HTR-8/SVneo (cell line): ENCODE measurements around the gene IGSF6.
"Not testable (repeated sequence)": the region's sequence is repeated elsewhere in the genome, so short reads cannot be mapped to it uniquely, and the experiment has no call there.

Source experiments
- DNase-seq: peaks from one replicate; pipeline ENCODE4 v3.0.0; 2011; ENCODE audit warnings: low spot score, mixed read lengths; ENCODE audit not compliant: insufficient read length
- FAIRE-seq: peaks from 2 replicates; lab custom pipeline; 2011; peaks lifted over from hg19 to GRCh38; lab: Jason Lieb, UNC

The IGSF6 gene, protein sequence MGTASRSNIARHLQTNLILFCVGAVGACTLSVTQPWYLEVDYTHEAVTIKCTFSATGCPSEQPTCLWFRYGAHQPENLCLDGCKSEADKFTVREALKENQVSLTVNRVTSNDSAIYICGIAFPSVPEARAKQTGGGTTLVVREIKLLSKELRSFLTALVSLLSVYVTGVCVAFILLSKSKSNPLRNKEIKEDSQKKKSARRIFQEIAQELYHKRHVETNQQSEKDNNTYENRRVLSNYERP

DNA sequence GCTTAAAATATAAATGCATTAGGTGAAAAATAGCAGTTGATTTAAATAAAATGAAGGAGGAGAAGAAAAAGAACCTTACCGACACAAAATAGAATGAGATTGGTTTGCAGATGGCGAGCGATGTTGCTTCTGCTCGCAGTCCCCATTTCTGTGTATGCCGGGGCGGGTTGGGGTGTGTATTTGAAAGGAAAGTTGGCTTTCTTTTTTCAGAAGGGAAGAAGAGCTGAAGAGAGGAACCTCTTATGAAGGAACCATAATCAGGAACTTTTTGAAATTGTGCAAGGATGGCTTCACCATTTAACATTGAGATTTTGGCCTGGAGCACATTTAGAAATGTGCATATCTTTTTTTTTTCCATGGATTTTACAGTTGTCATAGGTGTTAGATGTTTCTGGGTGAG, at the start of gene IGSF6:
TSS of gene IGSF6 (minus strand) at position 156 of the 400 bp plus-strand sequence. CDS start at position 146, 10 bp downstream.
- DNase-seq (no peak), FAIRE-seq (no peak)

DNA sequence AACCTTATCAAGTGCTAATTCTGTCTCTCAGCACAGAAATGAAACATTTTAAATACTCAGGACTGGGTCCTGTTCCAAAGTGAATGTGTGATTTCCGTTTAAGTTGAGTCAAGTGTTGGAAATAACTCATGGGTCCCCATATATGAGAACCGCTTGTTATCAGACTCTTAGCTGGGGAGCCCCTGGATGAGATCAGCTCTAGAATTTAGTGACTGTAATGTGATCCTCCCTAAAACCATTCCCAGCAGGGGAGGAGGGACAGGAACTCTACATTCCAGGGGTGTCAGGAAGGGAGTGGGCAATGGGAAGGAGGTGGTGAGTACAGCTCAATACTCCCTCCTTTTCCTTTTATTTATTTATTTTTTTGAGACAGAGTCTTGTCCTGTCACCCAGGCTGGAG, 48.9 kb upstream of the IGSF6 start:
- DNase-seq: no peak
- no peak for FAIRE-seq

DNA sequence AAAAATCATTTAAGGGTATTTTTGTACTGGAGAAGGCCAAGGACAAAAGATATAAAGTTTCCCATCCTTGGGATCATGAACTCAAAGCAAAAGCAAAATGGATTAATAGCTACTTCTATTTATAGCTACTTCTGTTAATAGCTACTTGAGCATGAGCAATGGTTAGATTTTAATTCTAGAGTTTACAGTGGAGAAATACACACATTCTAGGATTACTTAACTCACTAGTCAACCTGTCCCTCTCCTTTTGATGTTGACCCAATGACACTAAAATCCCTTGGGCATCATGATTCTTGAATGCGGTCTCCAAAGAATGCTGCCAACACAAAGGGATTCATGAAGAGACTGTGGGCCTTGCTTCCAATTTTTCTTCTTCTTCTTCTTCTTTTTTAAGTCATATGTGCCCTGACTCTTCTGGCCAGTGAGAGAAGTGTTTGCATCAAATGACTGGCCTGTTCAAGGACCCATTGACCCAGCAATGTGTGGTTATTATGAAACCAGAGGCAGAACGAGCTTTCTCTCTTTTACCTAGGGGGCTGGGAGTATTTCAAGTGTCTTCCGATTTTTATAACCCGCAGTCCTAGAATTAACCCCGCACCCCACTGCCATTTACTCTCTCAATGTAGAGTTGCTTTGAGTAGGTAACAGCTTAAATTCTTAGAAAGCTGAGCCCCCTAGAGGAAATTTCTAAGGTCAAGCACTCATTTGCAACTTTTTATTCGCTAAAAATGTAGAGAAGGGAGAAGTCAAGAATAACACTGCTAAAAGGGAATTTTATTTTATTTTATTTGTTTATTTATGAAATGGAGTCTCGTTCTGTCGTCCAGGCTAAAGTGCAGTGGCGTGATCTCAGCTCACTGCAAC, 46.0 kb upstream of the IGSF6 start:
- FAIRE-seq (no peak), DNase-seq (no peak)

DNA sequence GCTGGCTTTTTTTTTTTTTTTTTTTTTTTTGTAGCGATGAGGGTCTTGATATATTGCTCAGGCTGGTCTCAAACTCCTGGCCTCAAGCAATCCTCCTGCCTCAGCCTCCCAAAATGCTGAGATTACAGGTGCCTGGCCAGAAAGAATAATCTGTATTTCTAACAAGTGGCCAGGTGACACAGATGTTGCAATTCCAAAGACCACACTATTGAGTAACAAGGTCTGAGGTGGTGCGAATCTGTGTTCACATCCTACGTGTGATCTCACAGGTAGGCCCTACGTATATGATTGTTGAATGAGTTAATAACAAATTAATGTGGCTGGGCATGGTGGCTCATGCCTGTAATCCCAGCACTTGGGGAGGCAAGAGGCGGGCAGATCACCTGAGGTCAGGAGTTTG, 44.6 kb upstream of the IGSF6 start:
- FAIRE-seq: no peak

DNA sequence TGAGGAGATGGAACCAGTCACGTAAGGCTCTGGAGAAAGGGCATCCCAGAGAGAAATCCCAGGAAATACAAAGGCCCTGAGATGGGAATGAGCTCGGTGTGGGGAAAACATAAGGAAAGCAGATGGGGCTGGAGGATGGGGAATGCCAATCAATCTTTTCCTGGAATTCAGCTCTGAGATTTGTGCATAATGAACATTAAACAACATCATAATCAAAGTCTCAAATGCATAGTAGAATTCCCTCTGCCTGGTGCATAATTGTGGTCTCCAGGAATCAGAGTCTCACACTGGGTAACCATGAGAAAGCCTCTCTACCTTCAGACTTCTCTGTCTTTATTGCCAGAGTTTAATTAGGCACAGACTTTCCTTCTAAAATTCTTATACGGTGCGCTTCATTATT, 42.2 kb upstream of the IGSF6 start:
- FAIRE-seq: no peak
- no peak for DNase-seq

More for the DNA sequence above, 44.6 kb upstream of the IGSF6 start:
- no peak for DNase-seq

DNA sequence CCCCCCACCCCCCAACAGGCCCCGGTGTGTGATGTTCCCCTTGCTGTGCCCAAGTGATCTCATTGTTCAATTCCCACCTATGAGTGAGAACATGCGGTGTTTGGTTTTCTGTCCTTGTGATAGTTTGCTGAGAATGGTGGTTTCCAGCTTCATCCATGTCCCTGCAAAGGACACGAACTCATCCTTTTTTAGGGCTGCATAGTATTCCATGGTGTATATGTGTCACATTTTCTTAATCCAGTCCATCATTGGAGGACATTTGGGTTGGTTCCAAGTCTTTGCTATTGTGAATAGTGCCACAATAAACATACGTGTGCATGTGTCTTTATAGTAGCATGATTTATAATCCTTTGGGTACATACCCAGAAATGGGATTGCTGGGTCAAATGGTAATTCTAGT, 38.6 kb upstream of the IGSF6 start:
- DNase-seq, FAIRE-seq: not testable (repeated sequence)

DNA sequence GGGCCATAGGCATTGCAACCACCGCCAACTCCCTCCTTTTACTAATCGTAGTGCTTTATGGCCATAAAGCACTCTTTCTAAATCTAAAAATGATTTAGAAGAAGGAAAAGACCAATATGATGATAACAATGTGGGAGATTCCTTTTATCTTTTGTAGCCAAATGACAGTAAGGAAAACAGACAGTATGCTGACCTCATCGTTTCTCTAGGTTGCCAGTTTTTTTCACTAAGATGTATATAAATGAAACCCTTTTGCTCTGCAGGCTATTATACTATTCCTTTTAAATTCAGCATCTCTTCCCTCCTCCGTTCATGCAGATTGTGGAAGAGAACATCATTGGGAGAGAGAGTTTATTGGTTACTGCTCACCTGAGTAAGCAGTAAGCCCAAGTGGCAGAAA, 36.7 kb upstream of the IGSF6 start:
- DNase-seq: no peak
- FAIRE-seq: no peak

DNA sequence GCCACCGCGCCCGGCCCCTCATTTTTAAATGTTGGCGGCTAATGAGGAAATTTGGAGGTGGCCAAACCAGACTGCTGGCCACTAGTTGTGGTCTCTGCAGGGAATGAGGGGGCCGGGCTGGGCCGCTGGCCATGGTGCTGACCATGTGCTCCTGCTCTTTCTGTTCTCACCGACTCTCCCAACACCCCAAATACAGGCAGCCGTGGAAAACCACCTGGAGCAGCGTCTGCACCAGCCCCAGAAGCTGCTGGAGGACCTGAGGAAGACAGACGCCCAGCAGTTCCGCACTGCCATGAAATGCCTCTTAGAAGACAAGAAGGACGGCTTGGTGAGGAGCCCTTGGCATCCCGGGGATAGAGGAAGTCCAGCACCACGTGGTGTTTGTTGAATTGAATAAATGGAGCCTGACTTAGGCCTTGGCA, 32.6 kb upstream of the IGSF6 start:
- FAIRE-seq (no peak), DNase-seq (peak; percentile 25)

DNA sequence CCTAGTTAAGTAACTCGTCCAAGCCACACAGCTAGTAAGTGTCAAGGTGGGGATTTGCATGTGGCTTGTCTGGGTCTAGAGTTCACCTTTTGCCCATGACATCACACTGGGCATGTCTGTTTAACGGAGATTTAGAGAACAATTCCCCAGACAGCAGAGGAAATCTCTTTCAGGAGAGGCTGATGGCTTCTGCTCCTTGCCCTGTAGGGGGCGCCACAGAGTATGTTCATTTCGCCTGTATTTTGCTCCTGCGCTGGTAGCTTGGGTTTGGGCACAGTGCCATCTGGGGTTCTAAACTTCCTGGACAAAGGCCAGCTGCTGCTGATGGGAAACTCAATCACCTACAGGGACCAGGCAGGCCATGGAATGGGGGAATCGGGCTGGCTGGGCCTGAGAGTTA, 31.8 kb upstream of the IGSF6 start:
- FAIRE-seq (no peak), DNase-seq (no peak)

DNA sequence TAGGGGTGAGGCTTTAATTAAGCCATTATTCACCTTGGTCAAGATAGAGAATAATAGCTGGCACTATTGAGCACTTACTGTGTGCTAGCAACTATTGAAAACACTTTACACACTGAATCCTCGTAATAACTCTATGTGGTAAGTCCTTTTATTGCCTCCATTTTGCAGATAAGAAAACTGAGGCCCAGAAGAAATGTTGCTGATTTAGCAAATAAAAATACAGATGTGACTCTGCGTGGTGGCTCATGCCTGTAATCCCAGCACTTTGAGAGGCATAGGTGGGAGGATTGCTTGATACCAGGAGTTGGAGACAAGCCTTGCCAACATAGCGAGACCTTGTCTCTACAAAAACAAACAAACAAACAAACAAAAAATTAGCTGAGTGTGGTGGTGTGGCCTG, 30.8 kb upstream of the IGSF6 start:
- DNase-seq (no peak), FAIRE-seq (no peak)

DNA sequence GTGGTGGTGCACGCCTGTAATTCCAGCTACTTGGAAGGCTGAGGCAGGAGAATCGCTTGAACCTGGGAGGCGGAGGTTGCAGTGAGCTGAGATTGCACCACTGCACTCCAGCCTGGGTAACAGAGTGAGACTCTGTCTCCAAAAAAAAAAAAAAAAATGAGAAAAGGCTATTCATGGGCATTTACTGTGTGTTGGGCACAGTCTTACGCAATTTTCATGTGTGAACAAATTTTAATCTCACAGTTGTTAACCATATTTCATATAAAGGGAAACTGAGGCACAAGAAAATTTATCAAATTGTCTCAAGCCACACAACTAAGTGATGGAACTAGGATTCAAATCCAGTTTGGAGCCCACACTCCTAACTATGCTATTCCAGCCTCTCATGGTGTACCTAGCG, 28.3 kb upstream of the IGSF6 start:
- not testable (repeated sequence) for DNase-seq, FAIRE-seq

DNA sequence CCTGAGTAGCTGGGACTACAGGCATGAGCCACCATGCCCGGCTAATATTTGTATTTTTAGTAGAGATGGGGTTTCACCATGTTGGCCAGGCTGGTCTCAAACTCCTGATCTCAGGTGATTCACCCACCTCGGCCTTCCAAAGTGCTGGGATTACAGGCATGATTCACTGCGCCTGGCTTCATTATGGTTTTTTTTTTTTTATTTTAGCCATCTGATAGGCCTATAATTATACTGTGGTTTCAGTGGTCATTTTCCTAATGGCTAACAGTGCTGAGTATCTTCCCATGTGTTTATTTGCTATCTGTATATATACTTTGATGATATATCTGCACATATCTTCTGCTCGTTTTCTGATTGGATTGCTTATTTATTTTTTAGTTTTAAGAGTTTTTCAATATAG, 22.0 kb upstream of the IGSF6 start:
- not testable (repeated sequence) for FAIRE-seq, DNase-seq

DNA sequence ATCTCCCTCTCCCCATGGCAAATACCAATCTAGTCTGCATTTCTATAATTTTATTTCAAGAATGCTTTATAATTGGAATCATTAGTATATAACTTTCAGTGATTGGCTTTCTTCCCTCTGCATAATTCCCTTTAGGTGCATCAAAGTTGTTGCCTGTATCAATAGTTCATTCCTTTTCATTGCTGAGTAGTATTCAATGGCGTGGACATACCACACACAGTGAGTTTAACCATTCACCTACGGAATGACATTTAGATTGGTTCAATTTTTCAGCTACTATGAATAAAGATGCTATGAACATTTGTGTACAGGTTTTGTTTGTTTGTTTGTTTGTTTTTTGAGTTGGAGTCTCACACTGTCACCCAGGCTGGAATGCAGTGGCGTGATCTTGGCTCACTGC, 21.1 kb upstream of the IGSF6 start:
- no peak for FAIRE-seq
- no peak for DNase-seq

DNA sequence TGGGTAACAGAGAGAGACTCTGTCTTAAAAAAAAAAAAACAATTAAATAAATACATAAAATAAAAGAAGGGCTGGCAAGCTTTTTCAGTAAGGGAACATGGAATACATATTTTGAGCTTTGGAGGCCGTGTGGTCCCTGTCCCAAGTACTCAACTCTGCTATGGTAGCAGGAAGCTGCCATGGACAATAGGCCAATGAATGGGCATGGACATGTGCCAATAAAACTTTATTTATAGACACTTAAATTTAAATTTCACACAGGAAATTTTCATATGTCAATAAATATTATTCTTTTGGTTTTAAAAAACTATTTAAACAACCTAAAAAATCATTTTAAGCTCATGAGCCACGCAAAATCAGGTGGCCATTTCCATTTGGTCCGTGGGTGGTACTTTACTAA, 15.2 kb upstream of the IGSF6 start:
- FAIRE-seq: no peak

DNA sequence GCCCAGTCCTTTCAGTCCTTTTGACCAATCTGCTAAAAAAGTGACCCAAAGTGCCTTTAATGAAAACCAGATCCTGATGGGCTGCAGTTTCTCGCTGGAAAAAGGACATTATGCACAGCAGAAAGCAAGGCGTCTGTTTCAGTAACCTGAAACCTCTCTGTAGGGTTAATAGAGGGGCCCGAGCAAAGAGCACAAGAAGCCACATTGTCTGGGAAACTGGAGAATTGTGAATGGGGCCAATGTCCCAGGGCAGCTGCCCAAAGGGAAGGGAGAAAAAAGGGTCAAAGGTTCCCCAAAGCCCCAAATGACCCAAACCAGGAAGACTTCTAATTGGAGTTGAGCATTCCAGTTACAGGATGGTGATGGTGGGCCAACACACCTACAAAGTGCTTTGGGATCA, 14.4 kb upstream of the IGSF6 start:
- FAIRE-seq: no peak
- DNase-seq: no peak

More for the DNA sequence above, 15.2 kb upstream of the IGSF6 start:
- no peak for DNase-seq

DNA sequence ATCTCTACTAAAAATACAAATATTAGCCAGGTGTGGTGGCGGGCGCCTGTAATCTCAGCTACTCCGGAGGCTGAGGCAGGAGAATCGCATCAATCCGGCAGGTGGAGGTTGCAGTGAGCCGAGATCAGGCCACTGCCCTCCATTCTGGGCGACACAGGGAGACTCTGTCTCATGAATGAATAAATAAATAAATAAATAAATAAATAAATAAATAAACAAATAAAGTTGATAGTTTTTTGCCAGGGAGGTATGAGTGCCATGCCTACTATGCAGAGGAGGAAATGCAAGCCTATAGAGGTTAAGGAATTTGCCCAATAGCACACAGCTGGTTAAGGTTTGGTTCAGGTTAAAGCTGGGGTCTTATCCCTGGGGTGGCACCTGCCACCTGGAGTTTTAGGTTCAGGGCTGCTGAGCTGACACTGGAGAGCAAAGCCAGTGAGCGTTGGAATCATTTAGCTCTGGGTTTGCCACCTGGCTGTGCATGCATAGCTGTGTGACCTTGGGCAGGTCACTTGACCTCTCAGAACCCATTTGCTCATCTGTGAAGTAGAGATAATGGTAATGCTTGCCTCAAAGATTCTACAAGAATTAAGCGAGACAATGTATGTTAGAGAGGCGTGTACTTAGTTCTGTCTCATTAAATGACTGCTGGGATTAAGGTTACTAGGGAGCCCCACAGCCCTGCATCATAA, 12.5 kb upstream of the IGSF6 start:
- FAIRE-seq: no peak

DNA sequence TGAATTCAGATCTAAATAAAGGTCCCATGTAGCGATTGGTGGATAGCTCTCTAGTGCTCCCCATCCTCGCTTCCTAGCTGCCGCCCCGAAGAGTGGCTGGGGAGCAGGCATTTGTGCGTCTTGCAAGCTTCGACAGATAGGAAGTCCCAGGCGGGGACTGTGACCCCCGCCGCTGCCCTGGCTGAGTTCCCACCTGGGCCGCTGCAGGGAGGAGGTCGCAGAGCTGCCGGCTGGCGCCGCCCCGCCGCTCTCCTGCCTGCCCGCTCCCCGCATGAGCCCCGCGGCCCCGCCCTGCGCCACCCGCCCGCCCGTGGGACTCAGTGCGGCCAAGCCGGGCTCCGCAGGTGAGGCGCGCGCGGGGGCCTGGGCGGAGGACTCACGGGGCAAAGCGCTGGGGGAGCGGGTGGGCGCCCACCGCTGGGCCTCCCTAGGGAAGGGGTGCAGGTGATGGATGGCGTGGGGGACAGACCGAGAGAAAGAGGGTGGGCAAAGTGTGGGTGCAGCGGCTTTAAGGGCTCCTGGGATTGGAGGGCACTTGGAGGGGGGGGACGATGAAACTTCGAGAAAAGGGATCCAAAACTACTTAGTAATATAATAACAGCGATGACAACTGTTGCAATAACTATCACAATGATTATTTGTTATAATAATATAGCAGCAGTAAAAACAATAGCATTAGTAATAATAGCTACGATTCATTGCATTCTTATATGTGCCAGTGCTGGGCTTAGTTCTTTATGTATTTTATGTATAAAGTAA, 11.7 kb upstream of the IGSF6 start, which contains the start of gene OTOA:
TSS of gene OTOA (plus strand) at position 80 of the 759 bp plus-strand sequence. CDS start 14,547 bp downstream, outside the sequence.
- FAIRE-seq (no peak), DNase-seq (no peak)

More for the DNA sequence above, 12.5 kb upstream of the IGSF6 start:
- DNase-seq: no peak

DNA sequence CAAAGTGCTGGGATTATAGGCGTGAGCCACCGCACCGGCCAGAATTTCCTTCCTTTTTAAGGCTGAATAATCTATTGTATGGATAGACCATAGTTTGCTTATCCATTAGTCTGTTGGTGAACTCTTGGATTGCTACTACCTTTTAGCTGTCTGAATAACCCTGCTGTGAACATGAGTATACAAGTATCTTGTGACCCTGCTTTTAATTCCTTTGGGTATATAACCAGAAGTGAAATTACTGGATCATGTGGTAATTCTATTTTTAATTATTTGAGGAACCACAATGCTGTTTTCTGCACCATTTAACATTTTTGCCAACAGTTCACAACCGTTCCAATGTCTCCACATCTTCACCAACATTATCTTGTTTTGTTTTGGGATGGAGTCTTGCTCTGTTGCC, 6.7 kb upstream of the IGSF6 start:
- DNase-seq (no peak), FAIRE-seq (no peak)

DNA sequence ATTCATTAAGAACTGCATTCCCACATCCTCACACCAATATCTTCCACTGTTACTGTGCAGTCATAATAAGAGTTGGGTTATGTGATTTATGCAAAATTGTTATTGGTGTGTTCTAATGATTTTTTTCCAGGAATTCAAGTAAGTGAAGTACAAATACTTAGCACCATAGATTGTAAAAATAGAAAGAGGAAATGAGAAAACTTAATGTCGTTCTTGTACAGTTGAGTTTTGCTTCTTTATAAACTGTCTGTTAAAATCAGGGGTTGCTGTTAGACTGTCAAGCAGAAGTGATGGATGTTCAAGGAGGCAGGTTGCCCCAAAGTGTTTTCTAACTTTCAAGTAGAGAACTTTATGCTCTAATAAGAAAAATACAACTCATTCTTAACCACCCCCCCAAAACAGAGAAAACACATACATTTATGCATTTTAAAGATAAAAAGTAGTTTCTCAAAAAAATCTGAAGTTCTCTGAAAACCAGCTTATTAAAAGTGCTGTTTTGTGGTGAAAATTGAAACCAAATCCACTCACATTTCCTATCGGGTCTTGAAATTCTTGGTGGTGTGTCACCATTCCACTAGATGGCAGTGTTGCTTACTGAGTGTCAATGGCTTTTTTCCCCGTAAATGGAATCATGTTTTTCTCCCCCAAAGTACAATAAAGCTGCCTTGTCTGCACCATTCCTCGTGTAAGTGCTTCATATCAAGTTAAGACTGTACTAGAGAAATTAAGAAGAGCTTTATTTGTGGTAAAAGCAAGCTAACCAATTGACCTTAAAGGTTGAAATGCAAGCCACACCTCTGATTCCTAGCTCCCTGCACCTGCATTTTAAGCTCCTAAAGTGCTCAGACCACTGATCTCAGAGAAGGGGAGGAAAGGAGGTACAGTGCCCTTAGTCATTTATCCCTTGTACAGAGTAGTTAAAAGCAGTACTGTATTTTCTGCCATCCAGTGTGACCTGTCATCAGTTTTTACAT, 4.7 kb upstream of the IGSF6 start:
- FAIRE-seq (no peak), DNase-seq (peak; percentile 62)
